KMS-11 (cell line): ENCODE results near the gene ARPC1A.

Experiments used
- H2AFZ ChIP-seq: fragments of 200-600 bp; sonication (generic); 2 replicates; pipeline ENCODE4 v1.6.1; 2016; ENCODE audit warnings: antibody characterized with exemption, mixed run types, low read depth
- H3K27ac ChIP-seq: fragments of 200-600 bp; sonication (generic); 2 replicates; pipeline ENCODE4 v1.6.1; 2016; ENCODE audit warnings: mild to moderate bottlenecking, mixed run types
- H3K27me3 ChIP-seq: fragments of 200-600 bp; sonication (generic); 2 replicates; pipeline ENCODE4 v1.6.1; 2017; ENCODE audit warnings: mild to moderate bottlenecking, low read depth, mixed run types, moderate library complexity; ENCODE audit not compliant: insufficient read depth
- H3K36me3 ChIP-seq: fragments of 200-600 bp; sonication (generic); 2 replicates; pipeline ENCODE4 v1.6.1; 2017; ENCODE audit warnings: mild to moderate bottlenecking, mixed run types; ENCODE audit not compliant: insufficient read depth
- H3K4me1 ChIP-seq: fragments of 200-600 bp; sonication (generic); 2 replicates; pipeline ENCODE4 v1.6.1; 2016; ENCODE audit warnings: mild to moderate bottlenecking, low read depth, mixed run types; ENCODE audit not compliant: poor library complexity, severe bottlenecking
- H3K4me2 ChIP-seq: fragments of 200-600 bp; sonication (generic); 2 replicates; pipeline ENCODE4 v1.7.0; 2016; ENCODE audit warnings: mild to moderate bottlenecking, mixed run types
- H3K4me3 ChIP-seq: fragments of 200-600 bp; sonication (generic); IDR thresholded peaks from 2 replicates; pipeline ENCODE4 v1.6.1; 2017; ENCODE audit warnings: low read depth, low read length, mixed read lengths; ENCODE audit not compliant: insufficient read depth
- H3K79me2 ChIP-seq: fragments of 200-600 bp; sonication (generic); 2 replicates; pipeline ENCODE4 v1.6.1; 2016; ENCODE audit warnings: low read depth, mixed run types; ENCODE audit not compliant: insufficient read depth
- H3K9ac ChIP-seq: fragments of 200-600 bp; sonication (generic); 2 replicates; pipeline ENCODE4 v1.6.1; 2016; ENCODE audit warnings: mild to moderate bottlenecking, mixed run types
- H4K20me1 ChIP-seq: fragments of 200-600 bp; sonication (generic); 2 replicates; pipeline ENCODE4 v1.6.1; 2016; ENCODE audit warnings: mild to moderate bottlenecking, mixed run types; ENCODE audit not compliant: insufficient read depth
- CTCF ChIP-seq: fragments of 200-600 bp; sonication (generic); conservative IDR thresholded peaks from 2 replicates; pipeline ENCODE4 v1.6.1; 2017; ENCODE audit warnings: low read depth, mild to moderate bottlenecking, antibody characterized with exemption, low read length, moderate library complexity, mixed read lengths

Gene ARPC1A

DNA sequence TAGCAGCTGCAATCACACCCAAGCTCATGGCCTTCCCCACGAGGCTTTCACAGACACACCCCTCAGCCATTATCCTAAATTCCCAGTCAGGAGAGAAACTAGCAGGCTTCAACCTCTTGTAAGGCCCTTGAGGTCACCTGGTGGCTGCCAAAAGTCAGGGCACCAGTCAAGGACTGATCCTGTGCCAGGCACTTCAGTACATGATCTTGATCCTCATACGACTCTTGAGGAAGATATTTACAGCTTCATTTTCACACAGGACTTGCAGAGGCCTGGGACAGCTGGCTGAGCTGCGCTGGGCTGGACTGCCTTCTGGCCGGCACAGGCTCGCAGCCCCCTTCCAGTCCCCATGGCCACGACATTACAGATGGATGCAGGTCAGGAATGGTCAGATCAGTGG, 73.9 kb downstream of the ARPC1A start:
- peaks cover 8% of the 10 kb centered on the region; the same call in 1 of the 2 replicates for H3K36me3 ChIP-seq
- H4K20me1 ChIP-seq, result peaks cover 3% of the 10 kb centered on the region; the same call in 1 of the 2 replicates

DNA sequence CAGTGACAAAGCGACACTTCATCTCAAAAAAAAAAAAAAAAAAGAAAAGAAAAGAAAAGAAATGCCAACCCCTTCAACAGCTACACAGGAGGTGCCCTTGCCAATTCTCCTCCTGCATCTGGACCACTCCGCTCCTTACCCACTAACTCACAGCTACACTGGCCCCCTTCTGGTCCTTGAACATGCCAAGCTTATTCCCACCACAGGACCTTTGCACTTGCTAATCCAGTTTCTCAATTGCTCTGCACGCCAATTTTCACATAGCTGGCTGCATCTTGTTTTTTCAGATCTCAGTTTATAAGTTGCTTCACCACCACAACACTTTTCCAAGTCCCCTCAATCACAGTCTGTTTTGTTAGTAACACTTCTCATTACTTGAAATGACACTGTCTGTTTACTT, 77.2 kb downstream of the ARPC1A start:
- Histone ChIP-seq H3K4me1 (peaks cover 14% of the 10 kb centered on the region), H3K4me3 (no peak overlapping the region), H3K4me2 (no peak overlapping the region), H3K36me3 (peaks cover 8% of the 10 kb centered on the region; the same call in 1 of the 2 replicates), H3K9ac (no peak overlapping the region), H3K27ac (no peak overlapping the region), H4K20me1 (no peaks in the 10 kb centered on the region; the same call in 1 of the 2 replicates), H3K79me2 (peaks cover 43% of the 10 kb centered on the region), H3K27me3 (no peaks in the 10 kb centered on the region), H2AFZ (no peak overlapping the region)
- TF ChIP-seq CTCF, result no peak

More for the DNA sequence above, 73.9 kb downstream of the ARPC1A start:
- H2AFZ ChIP-seq, result no peak overlapping the region
- no peak overlapping the region for H3K4me2 ChIP-seq
- no peaks in the 10 kb centered on the region for H3K4me1 ChIP-seq
- no peak for TF ChIP-seq CTCF
- no peak overlapping the region; the same call in 1 of the 2 replicates for H3K27ac ChIP-seq
- no peak overlapping the region for H3K4me3 ChIP-seq
- no peaks in the 10 kb centered on the region for H3K27me3 ChIP-seq
- no peak overlapping the region for H3K9ac ChIP-seq
- H3K79me2 ChIP-seq, result peaks cover 10% of the 10 kb centered on the region; the same call in 1 of the 2 replicates

- peaks cover 8% of the 10 kb centered on the region; the same call in 1 of the 2 replicates for H3K36me3 ChIP-seq
- H3K9ac ChIP-seq, result no peak overlapping the region
- no peak overlapping the region for H3K4me2 ChIP-seq
- peaks cover 51% of the 10 kb centered on the region for H3K79me2 ChIP-seq
- no peak overlapping the region for H2AFZ ChIP-seq
- peaks cover 14% of the 10 kb centered on the region for H3K4me1 ChIP-seq
- no peaks in the 10 kb centered on the region; the same call in 1 of the 2 replicates for H4K20me1 ChIP-seq
- no peak overlapping the region for H3K27ac ChIP-seq
- H3K27me3 ChIP-seq, result no peaks in the 10 kb centered on the region
- no peak for TF ChIP-seq CTCF
- H3K4me3 ChIP-seq, result no peak overlapping the region
Measured at GRCh38 chr7:99403764-99404163, 78.1 kb downstream of the ARPC1A start.

DNA sequence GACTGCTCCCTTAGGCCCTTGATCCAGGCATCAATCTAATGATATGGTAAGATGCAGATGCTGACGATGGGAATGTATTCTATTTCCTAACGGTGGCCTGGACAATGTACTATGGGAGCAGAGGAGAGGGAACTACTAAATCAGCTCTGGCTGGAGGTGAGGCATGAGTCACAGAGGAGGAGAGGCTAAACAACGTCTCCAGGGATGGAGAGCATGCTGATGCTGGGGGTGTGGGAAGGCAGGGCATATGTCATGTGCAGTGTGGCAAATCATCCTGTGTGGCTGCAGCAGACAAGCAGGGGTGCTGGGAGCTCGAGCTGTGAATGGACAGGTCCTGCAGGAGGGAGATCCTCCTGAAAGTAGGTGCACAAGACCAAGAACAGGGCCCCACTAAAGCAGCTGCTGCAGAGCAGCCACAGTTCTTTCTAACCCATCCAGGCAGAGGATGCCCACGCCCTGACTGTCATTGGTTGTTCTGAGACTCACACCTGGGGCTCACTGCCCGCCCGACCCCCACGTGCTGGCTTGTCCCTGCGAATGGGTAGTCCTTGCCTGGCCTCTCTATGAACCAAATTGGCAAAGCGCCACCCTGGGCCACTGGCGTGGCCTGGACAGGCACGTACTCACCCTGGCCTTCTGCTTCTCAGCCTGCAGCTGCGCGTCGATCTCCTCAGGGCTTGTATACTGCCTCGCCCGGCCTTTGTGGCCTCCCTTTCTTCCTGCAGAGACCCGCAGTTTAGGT, 78.7 kb downstream of the ARPC1A start:
- no peak for TF ChIP-seq CTCF
- no peaks in the 10 kb centered on the region; the same call in 1 of the 2 replicates for H4K20me1 ChIP-seq
- H3K79me2 ChIP-seq, result peaks cover 58% of the 10 kb centered on the region
- peaks cover 8% of the 10 kb centered on the region; the same call in 1 of the 2 replicates for H3K36me3 ChIP-seq
- H3K27me3 ChIP-seq, result no peaks in the 10 kb centered on the region
- H3K4me3 ChIP-seq, result no peak overlapping the region
- H3K4me1 ChIP-seq, result peaks cover 14% of the 10 kb centered on the region
- no peak overlapping the region for H3K9ac ChIP-seq
- H3K27ac ChIP-seq, result no peak overlapping the region
- no peak overlapping the region for H3K4me2 ChIP-seq
- no peak overlapping the region for H2AFZ ChIP-seq
